ENCODE data around the gene KCNIP3.

The KCNIP3 gene

GRCh38 chr2:95317665-95318425 is 20.7 kb downstream of the KCNIP3 start:
- Histone ChIP-seq H3K36me3 (ENCODE audit: control insufficient read depth, insufficient read depth, low read length) (no peaks in the 10 kb centered on the region), H3K4me1 (ENCODE audit: control insufficient read depth, insufficient read depth, low read length) (no peaks in the 10 kb centered on the region), H3K4me3 (ENCODE audit: low read depth, low read length) (no peak overlapping the region), H3K9me3 (ENCODE audit: control insufficient read depth, insufficient read depth, low read length) (no peaks in the 10 kb centered on the region), H3K27me3 (ENCODE audit: control insufficient read depth, insufficient read depth, low read length) (no peaks in the 10 kb centered on the region), H3K9ac (ENCODE audit: low read depth, low read length) (no peak overlapping the region)

- Histone ChIP-seq H3K36me3 (ENCODE audit: control insufficient read depth, insufficient read depth, low read length) (no peaks in the 10 kb centered on the region), H3K4me3 (ENCODE audit: low read depth, low read length) (no peak overlapping the region), H3K27me3 (ENCODE audit: control insufficient read depth, insufficient read depth, low read length) (no peaks in the 10 kb centered on the region), H3K4me1 (ENCODE audit: control insufficient read depth, insufficient read depth, low read length) (no peaks in the 10 kb centered on the region), H3K9me3 (ENCODE audit: control insufficient read depth, insufficient read depth, low read length) (no peaks in the 10 kb centered on the region), H3K9ac (ENCODE audit: low read depth, low read length) (no peak overlapping the region)
These were observed 21.5 kb downstream of the KCNIP3 start for GRCh38 chr2:95318431-95319220.

- Histone ChIP-seq H3K36me3 (ENCODE audit: control insufficient read depth, insufficient read depth, low read length) (no peaks in the 10 kb centered on the region), H3K9me3 (ENCODE audit: control insufficient read depth, insufficient read depth, low read length) (no peaks in the 10 kb centered on the region), H3K4me3 (ENCODE audit: low read depth, low read length) (no peak overlapping the region), H3K27me3 (ENCODE audit: control insufficient read depth, insufficient read depth, low read length) (no peaks in the 10 kb centered on the region), H3K9ac (ENCODE audit: low read depth, low read length) (no peak overlapping the region), H3K4me1 (ENCODE audit: control insufficient read depth, insufficient read depth, low read length) (no peaks in the 10 kb centered on the region)
These were observed 22.6 kb downstream of the KCNIP3 start for GRCh38 chr2:95319481-95320343.

DNA sequence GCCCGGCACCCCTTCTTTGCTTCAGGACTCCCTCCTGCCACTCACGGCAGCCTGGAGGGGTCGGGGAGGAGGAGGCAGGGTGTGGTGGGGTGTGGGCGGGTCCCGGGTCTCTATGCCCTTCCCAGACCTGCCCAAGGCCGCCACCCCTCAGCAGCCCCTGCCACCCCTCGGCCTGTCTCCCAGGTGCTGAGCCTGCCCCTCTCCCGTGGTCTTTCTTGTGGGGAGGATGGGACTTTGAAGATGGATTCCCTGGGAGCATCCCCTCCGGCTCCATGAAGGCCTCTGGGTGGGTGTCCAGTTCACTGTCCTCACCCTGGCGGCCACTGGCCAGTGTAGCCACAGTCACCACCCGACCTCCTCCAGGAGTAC is 23.2 kb downstream of the KCNIP3 start:
- no peaks in the 10 kb centered on the region for H3K27me3 ChIP-seq (ENCODE audit: control insufficient read depth, insufficient read depth, low read length)
- H3K9ac ChIP-seq (ENCODE audit: low read depth, low read length): no peak overlapping the region
- H3K36me3 ChIP-seq (ENCODE audit: control insufficient read depth, insufficient read depth, low read length): no peaks in the 10 kb centered on the region
- H3K4me3 ChIP-seq (ENCODE audit: low read depth, low read length): no peak overlapping the region
- no peaks in the 10 kb centered on the region for H3K9me3 ChIP-seq (ENCODE audit: control insufficient read depth, insufficient read depth, low read length)
- H3K4me1 ChIP-seq (ENCODE audit: control insufficient read depth, insufficient read depth, low read length): no peaks in the 10 kb centered on the region

- H3K27me3 ChIP-seq (ENCODE audit: control insufficient read depth, insufficient read depth, low read length): no peaks in the 10 kb centered on the region
- no peaks in the 10 kb centered on the region for H3K9me3 ChIP-seq (ENCODE audit: control insufficient read depth, insufficient read depth, low read length)
- no peak overlapping the region for H3K4me3 ChIP-seq (ENCODE audit: low read depth, low read length)
- H3K36me3 ChIP-seq (ENCODE audit: control insufficient read depth, insufficient read depth, low read length): no peaks in the 10 kb centered on the region
- H3K4me1 ChIP-seq (ENCODE audit: control insufficient read depth, insufficient read depth, low read length): no peaks in the 10 kb centered on the region
- no peak overlapping the region for H3K9ac ChIP-seq (ENCODE audit: low read depth, low read length)
These were observed 24.0 kb downstream of the KCNIP3 start for GRCh38 chr2:95320986-95321767.

GRCh38 chr2:95323347-95324155 is 26.4 kb downstream of the KCNIP3 start:
- H3K9ac ChIP-seq (ENCODE audit: low read depth, low read length): no peak overlapping the region
- no peak overlapping the region for H3K4me3 ChIP-seq (ENCODE audit: low read depth, low read length)
- no peaks in the 10 kb centered on the region for H3K27me3 ChIP-seq (ENCODE audit: control insufficient read depth, insufficient read depth, low read length)
- H3K4me1 ChIP-seq (ENCODE audit: control insufficient read depth, insufficient read depth, low read length): no peaks in the 10 kb centered on the region
- no peaks in the 10 kb centered on the region for H3K9me3 ChIP-seq (ENCODE audit: control insufficient read depth, insufficient read depth, low read length)
- H3K36me3 ChIP-seq (ENCODE audit: control insufficient read depth, insufficient read depth, low read length): no peaks in the 10 kb centered on the region

DNA sequence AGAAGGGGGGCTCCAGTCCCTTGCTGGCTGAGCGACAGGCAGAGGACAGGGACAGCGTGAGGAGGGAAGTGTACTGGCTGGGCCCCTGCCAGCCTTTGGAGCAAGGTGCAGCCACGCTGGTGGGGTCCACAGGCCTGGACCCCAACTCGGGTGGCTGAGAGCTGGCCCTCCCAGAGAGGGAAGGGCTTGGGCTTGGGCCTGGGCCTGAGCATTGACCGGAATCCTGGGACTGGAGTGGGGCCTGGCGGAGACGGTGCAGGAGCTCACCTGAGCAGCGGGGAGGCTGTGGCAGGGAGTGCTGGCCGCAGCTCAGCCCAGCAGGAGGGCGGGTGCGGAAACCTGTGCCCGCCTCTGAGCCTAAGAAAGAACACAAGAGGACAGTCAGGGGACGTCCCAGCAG is 27.9 kb downstream of the KCNIP3 start:
- no peaks in the 10 kb centered on the region for H3K27me3 ChIP-seq (ENCODE audit: control insufficient read depth, insufficient read depth, low read length)
- H3K4me1 ChIP-seq (ENCODE audit: control insufficient read depth, insufficient read depth, low read length): no peaks in the 10 kb centered on the region
- H3K9me3 ChIP-seq (ENCODE audit: control insufficient read depth, insufficient read depth, low read length): no peaks in the 10 kb centered on the region
- H3K36me3 ChIP-seq (ENCODE audit: control insufficient read depth, insufficient read depth, low read length): no peaks in the 10 kb centered on the region
- no peak overlapping the region for H3K4me3 ChIP-seq (ENCODE audit: low read depth, low read length)
- H3K9ac ChIP-seq (ENCODE audit: low read depth, low read length): no peak overlapping the region

DNA sequence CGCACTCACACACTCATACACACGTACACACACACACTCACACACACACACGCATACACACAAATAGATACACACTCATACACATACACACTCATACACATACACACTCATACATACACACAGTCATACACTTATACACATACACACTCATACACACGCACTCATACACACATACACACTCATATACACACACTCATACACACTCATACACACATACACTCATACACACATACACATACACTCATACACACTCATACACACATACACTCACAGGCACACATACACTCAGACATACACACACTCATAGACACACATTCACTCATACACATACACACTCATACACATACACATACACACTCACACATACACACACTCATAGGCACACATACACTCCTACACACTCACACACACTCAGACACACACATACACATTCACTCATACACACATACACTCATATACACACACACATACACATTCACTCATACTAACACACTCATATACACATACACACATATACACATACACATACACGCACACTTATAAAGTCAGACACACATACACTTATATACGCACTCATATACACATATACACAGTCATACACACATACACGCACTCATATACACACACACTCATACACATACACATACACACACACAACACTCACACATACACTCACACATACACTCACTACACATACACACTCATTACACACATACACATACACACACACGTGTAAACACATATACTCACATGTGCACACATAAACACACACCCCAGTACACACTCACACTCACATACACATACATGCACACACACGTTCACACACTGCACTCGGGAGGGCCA is 28.7 kb downstream of the KCNIP3 start:
- Histone ChIP-seq H3K9ac (ENCODE audit: low read depth, low read length) (no peak overlapping the region), H3K4me3 (ENCODE audit: low read depth, low read length) (no peak overlapping the region), H3K27me3 (ENCODE audit: control insufficient read depth, insufficient read depth, low read length) (no peaks in the 10 kb centered on the region), H3K4me1 (ENCODE audit: control insufficient read depth, insufficient read depth, low read length) (no peaks in the 10 kb centered on the region), H3K9me3 (ENCODE audit: control insufficient read depth, insufficient read depth, low read length) (no peaks in the 10 kb centered on the region), H3K36me3 (ENCODE audit: control insufficient read depth, insufficient read depth, low read length) (no peaks in the 10 kb centered on the region)

- H3K4me3 ChIP-seq (ENCODE audit: low read depth, low read length): no peak overlapping the region
- H3K27me3 ChIP-seq (ENCODE audit: control insufficient read depth, insufficient read depth, low read length): no peaks in the 10 kb centered on the region
- no peaks in the 10 kb centered on the region for H3K36me3 ChIP-seq (ENCODE audit: control insufficient read depth, insufficient read depth, low read length)
- no peak overlapping the region for H3K9ac ChIP-seq (ENCODE audit: low read depth, low read length)
- H3K4me1 ChIP-seq (ENCODE audit: control insufficient read depth, insufficient read depth, low read length): no peaks in the 10 kb centered on the region
- no peaks in the 10 kb centered on the region for H3K9me3 ChIP-seq (ENCODE audit: control insufficient read depth, insufficient read depth, low read length)
These were observed 29.4 kb downstream of the KCNIP3 start for GRCh38 chr2:95326433-95327140.

DNA sequence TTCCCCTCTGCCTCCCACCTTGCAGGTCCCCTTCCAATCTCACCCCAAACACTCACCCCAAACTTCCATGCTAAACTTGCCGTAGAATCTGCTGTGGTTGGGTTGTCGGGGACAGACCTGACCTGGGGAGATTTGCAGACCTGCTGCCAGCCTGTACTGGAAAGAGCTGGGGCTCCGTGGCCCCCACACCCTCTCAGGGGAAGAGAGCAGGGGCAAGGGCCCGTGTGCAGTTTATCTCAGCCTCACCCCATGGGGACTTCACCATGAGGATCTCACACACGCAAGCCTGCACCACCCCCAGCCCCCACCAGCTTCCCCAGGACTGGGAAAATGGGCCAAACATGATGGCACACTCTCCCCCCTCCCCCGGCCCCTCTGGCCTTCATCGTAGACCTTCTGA is 30.7 kb downstream of the KCNIP3 start:
- Histone ChIP-seq H3K4me1 (ENCODE audit: control insufficient read depth, insufficient read depth, low read length) (no peaks in the 10 kb centered on the region), H3K9me3 (ENCODE audit: control insufficient read depth, insufficient read depth, low read length) (no peaks in the 10 kb centered on the region)

More for the DNA sequence above, 30.7 kb downstream of the KCNIP3 start:
- Histone ChIP-seq H3K27me3 (ENCODE audit: control insufficient read depth, insufficient read depth, low read length) (no peaks in the 10 kb centered on the region), H3K36me3 (ENCODE audit: control insufficient read depth, insufficient read depth, low read length) (no peaks in the 10 kb centered on the region), H3K9ac (ENCODE audit: low read depth, low read length) (no peak overlapping the region), H3K4me3 (ENCODE audit: low read depth, low read length) (no peak overlapping the region)

Data from iPS-15b (cell line).